GM10248 (cell line): ENCODE measurements around the gene SCAI.

Experiments
- CTCF ChIA-PET: fragments of 300-600 bp; sonication (Branson Sonifier 250); formaldehyde crosslinking; extraction: SDS; loops from one replicate; lab custom pipeline; 2021; ENCODE audit warnings: antibody characterized with exemption; lab: Yijun Ruan, JAX
- POLR2A ChIA-PET: fragments of 350-650 bp; sonication (Branson Sonifier 250); formaldehyde crosslinking; extraction: SDS; loops from one replicate; lab custom pipeline; 2020; ENCODE audit warnings: antibody characterized with exemption; lab: Yijun Ruan, JAX
- DNase-seq: peaks from one replicate; pipeline ENCODE4 v3.0.0; 2012; ENCODE audit errors: extremely low spot score
- CTCF ChIP-seq: IDR thresholded peaks from 2 replicates; pipeline ENCODE4 v1.5.1; 2012; ENCODE audit warnings: mild to moderate bottlenecking, low read depth; ENCODE audit errors: extremely low read depth, missing control alignments, control extremely low read depth

Gene SCAI

DNA sequence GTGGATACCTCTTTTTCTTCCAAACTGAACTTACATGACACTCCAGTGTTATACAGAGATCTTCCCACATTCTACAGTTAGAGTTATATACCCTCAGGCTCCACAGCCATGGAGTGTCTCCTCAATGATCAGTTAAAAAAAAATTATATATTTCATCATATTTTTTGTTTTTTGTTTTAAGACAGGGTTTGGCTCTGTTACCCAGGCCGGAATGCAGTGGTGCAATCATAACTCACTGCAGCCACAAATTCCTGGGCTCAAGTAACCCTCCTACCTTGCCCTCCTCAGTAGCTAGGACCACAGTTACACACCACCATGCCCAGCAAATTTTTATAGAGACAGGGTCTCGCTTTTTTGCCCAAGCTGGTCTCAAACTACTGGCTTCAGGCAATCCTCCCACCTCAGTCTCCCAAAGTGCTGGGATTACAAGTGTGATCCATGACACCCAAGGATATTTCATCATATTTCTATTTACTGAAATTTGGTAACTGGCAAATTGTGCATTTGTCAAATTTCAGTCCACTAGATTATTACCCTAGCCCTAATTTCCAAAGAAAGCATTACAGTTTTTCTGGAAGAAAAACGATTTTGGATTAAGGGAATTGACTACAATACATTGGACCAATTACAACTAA lies 18.1 kb upstream of the SCAI start:
- CTCF ChIA-PET: interaction anchor here (1.3 to 1.6 kb wide), 2 partner anchors 14 to 18 kb away, joined by 3 to 7 read pairs; partner anchors contain the start of gene SCAI
- DNase-seq: no peak
- TF ChIP-seq CTCF: no peak
- POLR2A ChIA-PET: no interaction called here

DNA sequence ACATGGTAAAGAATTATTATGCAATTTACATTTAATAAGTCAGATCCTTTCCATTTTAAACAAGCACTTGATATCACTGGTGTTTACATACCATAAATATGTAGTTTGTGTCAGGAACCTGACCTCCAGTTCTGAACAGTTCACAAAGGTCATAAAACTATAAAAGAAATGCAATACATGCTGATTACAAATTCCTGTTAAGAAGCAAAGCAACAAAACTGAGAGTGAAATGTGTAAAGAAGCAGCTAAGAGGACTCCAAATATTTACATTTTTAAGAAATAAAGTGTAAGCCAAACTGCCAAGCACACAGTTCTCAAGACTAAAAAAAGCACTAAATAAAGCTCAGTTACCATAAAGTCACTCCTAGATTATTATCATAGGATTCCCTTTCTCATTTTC lies 17.4 kb upstream of the SCAI start:
- POLR2A ChIA-PET: no interaction called here
- no peak for DNase-seq
- no peak for TF ChIP-seq CTCF
- CTCF ChIA-PET: interaction anchor here (1.3 kb wide), 1 partner anchor 18 kb away, joined by 3 read pairs; the partner anchor contains the start of gene SCAI

DNA sequence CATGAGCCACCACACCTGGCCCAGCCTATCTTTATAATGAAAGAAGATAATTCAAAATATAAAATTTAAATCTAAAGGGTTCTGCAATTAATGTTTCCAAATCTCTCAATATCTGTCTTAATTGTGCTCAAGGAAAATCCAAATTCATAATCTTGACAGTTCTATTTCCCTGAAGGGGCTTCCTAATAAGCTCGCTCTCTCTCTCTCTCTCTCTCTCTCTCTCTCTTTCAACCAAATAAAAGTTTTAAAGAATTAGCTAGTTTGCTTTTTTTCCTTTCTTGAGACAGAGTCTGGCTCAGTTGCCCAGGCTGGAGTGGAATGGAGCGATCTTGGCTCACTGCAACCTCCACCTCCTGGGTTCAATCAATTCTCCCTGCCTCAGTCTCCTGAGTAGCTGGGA lies 13.2 kb upstream of the SCAI start:
- CTCF ChIA-PET: interaction anchor here (1.3 to 2.5 kb wide), 2 partner anchors 12 to 13 kb away, joined by 3 to 8 read pairs; partner anchors contain the start of gene SCAI
- POLR2A ChIA-PET: no interaction called here
- TF ChIP-seq CTCF: no peak
- no peak for DNase-seq

GRCh38 chr9:125153712-125154367 lies 10.5 kb upstream of the SCAI start:
- CTCF ChIA-PET: interaction anchor here (2.1 kb wide), 1 partner anchor 11 kb away, joined by 15 read pairs; the partner anchor contains the start of gene SCAI
- POLR2A ChIA-PET: no interaction called here
- TF ChIP-seq CTCF: no peak
- DNase-seq: no peak

DNA sequence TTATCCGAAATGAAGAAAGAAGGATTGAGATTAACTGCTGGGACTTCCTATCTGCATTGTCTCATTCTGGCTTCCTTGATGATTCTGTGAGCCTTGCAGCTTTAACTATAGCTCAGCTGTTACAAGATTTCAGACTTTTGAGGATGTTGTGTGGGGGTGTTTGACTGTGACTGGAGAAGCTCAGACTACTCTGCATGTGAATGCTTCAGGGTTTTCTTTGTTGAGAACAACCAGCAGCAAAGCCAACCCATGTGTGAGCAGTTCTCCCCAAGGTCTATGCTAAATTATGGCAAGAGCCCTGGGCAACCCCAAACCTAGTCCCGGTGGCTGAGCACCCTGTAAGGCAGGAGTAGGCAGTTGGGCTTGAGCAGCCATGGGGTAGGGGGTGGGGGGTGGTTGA lies 8.4 kb upstream of the SCAI start:
- POLR2A ChIA-PET: no interaction called here
- TF ChIP-seq CTCF: no peak
- CTCF ChIA-PET: interaction anchor here (1.2 to 4.0 kb wide), 2 partner anchors 9 to 25 kb away, joined by 3 to 19 read pairs; partner anchors contain the start of gene SCAI
- DNase-seq: no peak

DNA sequence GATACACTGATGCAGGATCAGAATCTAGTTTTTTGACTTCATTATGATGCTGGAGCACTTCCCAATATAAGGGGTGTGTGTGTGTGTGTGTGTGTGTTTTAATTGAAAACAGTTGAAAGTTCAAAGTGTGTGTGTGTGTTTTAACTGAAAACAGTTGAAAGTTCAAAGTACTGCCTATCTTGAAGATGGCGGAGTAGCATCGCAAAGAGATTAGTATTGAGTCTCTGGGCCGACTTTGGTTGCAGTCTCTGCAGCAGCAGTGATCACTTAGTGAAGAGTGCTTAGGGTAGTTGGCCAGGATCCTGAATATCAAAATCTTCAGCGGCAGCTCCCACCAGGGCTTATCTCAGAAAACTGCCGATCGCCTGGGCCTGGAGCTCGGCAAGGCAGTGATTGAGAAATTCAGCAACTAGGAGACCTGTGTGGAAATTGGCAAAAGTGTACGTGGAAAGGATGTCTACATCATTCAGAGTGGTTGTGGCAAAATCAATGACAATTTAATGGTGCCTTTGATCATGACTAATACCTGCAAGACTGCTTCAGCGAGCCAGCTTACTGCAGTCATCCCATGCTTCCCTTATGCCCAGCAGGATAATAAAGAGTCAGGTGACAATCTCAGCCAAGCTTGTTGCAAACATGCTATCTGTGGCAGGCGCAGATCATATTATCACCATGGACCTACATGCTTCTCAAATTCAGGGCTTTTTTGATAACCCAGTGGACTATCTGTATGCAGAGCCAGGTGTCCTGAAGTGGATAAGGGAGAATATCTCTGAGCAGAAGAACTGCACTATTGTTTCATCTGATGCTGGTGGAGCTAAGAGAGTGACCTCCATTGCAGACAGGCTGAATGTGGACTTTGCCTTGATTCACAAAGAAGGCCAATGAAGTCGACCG lies 7.3 kb upstream of the SCAI start:
- ChIA-PET POLR2A (no interaction called here), CTCF (interaction anchor here (0.9 to 4.0 kb wide), 3 partner anchors 8 to 26 kb away, joined by 3 to 19 read pairs (median 3); partner anchors contain the start of gene SCAI)
- DNase-seq: no peak
- no peak for TF ChIP-seq CTCF
